ENCODE results near the gene FBXO28. TPM values are rescaled to one million over a fixed set of nuclear protein-coding genes. Genes with fewer than 3 reads are reported as not detected.

The FBXO28 gene
- total RNA-seq, 1 donor from 2014 or later = 23.9 TPM

GRCh38 chr1:224211206-224211962 is 97.5 kb downstream of the FBXO28 start:
- no peaks in the 10 kb centered on the region for H3K9me3 Mint-ChIP-seq (ENCODE audit: low read depth)
- H3K27ac Mint-ChIP-seq (ENCODE audit: unreplicated experiment) = no peak overlapping the region
- H3K36me3 Mint-ChIP-seq (ENCODE audit: low read depth) = no peaks in the 10 kb centered on the region
- TF ChIP-seq, protein P1, sequence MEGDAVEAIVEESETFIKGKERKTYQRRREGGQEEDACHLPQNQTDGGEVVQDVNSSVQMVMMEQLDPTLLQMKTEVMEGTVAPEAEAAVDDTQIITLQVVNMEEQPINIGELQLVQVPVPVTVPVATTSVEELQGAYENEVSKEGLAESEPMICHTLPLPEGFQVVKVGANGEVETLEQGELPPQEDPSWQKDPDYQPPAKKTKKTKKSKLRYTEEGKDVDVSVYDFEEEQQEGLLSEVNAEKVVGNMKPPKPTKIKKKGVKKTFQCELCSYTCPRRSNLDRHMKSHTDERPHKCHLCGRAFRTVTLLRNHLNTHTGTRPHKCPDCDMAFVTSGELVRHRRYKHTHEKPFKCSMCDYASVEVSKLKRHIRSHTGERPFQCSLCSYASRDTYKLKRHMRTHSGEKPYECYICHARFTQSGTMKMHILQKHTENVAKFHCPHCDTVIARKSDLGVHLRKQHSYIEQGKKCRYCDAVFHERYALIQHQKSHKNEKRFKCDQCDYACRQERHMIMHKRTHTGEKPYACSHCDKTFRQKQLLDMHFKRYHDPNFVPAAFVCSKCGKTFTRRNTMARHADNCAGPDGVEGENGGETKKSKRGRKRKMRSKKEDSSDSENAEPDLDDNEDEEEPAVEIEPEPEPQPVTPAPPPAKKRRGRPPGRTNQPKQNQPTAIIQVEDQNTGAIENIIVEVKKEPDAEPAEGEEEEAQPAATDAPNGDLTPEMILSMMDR (IDR thresholded peaks at IDR 0.05) = no peak
- H3K4me1 Mint-ChIP-seq (ENCODE audit: low read depth) = peaks cover 9% of the 10 kb centered on the region
- DNase-seq (ENCODE audit: low spot score) = no peak
- no peak overlapping the region for H3K4me3 Mint-ChIP-seq (ENCODE audit: unreplicated experiment)
- no peaks in the 10 kb centered on the region for H3K27me3 Mint-ChIP-seq (ENCODE audit: low read depth)

Other genes starting within 250 kb of the FBXO28 start
- 129 to 143 TPM (median 139 TPM) in 3 replicates for gene DEGS1, start 69.1 kb downstream of the FBXO28 start, total RNA-seq
- gene NVL, start 216.1 kb downstream of the FBXO28 start, total RNA-seq = 17.5 to 31.9 TPM (median 18.7 TPM) in 3 replicates
- gene CNIH4, start 242.8 kb downstream of the FBXO28 start, total RNA-seq = 45.4 to 55.8 TPM (median 52.7 TPM) in 3 replicates